NCI-H1092 (cell line): Measurements from ENCODE around the gene PPIA.

Experiments
- DNase-seq: peaks from one replicate; lab custom pipeline; 2025; lab: John Stamatoyannopoulos, UW

Gene PPIA

DNA sequence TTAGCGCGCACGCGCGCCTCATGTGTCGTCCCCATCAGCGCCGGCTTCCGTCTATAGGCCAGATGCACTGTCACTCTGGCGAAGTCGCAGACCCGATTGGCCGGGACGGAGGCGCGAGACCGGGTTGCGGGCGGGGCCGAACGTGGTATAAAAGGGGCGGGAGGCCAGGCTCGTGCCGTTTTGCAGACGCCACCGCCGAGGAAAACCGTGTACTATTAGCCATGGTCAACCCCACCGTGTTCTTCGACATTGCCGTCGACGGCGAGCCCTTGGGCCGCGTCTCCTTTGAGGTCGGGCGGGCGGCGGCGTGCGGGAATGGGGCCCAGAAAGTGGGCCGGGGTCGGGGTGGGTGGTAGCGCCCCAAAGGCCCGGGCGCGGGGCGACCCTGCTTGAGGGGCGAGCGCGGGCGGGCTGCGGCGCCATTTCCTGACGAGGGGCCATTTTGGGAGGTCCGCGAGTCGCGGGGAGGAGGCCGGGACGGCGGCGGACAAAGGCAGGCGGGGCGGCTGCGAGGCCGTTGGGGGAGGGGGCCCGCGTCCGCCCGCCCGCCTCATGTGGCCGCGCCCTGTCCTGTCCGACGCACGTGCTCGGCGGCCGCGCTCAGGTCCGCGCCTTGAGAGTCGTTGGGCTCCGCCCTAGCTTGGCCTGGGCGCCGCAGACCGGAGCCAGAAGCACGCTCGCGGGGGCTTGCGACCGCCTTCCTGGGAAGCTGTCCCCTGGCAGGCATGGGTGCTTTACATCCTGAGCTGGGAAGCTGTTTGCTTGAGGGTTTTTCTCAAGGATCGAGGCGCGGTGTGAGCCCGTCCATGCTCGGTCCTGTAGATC lies at the start of gene PPIA:
Gene PPIA, plus strand, starts transcription at position 178 of the 825 bp plus-strand sequence. Its CDS starts 44 bp downstream, at position 222.
- peak; percentile 99 for DNase-seq

DNA sequence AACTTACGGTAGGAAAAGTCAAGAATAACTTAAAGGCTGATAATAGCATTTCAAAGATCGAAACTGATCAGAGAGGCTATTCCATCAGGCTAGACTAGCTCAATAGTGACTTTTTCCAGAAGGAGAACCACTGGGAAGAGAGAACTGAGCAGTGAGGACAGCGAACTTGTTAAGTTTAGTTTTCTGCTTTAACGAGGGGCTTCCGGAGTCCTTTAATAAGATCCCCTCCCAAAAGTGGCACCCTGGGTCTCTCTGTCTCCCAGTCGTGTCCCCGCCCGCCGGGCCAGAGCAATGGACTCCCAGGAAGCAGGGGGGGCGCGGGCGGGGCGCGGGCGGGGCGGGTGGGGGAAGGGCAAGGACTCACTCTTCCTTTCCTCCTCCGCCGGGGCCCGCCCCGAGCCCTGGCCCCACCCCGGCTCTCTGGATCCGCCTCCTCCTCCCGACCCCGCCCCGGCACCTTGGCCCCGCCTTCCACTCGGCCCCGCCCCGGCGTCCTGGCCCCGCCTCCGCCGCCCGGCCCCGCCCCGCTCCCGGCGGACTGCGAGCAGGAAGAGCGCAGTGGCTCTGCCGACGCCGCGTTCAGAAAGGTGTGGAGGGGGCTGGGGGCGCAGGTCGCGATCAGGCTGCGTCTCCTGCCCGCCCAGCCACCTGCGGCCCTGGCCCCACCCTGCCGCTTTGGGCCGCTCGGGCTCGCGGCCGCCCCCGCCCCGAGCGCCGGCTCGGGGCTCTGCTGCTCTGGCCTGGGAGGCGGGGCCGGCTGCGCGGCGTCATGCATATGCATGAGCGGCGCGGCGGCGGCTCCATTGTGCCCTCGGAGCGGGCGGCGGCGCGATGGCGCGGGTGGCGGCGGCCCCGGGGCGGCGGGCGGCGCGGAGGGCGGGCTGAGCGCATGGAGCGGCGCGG lies 48.2 kb upstream of the PPIA start, which contains the start of gene ZMIZ2:
Gene ZMIZ2, plus strand, starts transcription at position 803 of the 903 bp plus-strand sequence. CDS start 7,403 bp downstream, outside the sequence.
- peak; percentile 84 for DNase-seq

DNA sequence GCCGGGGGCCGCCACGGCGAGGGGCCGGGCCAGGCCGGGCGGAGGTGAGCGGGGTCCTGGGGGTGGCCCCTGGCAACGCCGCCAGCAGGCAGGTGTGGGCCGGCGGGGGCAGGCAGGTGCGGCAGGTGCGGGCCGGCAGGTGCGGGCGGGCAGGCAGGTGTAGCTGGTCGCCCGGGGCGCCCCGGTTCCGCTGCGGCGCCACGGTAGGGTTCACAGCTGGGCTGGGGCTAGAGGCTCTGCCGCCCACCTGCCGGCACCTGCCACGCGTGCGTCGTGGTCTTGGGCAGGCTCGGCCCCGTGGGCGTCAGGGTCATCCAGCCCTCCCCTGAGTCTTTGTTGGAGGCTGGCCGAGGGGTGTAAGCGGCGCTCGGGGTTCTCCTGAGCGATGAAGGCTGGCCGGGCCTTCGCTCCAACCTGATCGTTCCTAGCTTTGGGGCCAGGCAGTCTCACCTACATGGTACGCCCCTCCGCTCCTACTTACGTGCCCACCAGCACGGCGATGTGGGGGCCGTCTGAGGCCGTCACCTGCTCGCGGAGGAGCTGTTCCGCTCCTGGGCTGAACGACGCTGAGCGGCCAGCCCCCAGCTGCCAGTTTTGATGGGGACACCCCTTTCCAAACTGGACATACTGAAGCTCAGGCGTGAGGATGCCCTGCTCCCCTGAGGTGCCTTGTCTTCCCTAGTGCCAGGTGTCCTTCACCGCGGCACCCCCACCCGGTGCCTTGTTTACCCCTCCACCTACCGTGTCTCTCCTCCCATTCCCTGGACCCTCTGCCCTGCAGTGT lies 47.3 kb upstream of the PPIA start:
- peak; percentile 38 for DNase-seq

DNA sequence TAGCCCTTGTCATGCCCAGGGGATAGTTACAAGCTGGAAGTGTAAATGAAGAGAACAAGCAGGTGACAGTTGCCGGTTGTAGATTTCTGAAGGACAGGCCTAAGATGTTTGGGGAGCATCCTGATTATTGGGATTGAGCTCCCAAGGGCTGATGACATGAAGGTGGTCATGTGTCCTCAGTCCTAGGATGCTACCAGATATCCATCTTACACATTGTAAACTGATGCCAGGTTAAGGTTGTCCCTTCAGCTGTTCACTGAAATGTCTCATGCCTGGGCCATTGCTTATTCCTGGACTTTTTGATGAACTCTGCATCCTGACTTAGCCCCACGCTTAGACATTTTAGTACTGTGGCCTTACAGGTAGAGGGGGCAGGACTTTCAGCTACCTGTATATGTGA lies 46.5 kb upstream of the PPIA start:
- no peak for DNase-seq

DNA sequence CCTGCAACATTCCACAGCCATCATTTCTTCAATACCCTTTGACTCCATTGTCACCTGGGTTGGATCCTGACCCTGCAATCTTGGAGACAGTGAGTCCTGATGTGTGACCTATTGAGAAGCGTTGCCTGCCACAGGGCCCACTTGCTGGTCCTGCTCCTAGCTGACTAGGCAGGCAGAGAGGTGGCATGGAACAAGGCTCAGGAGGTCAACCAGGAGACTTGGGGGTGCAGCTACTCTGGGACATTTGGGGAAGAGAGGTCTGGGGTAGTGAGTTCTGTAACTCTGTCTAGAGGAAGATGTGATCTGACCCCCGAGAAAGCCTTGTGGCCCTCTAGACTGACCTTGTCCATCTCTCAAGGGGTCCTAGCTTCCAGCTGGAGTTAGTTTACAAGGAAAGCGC lies 46.1 kb upstream of the PPIA start:
- no peak for DNase-seq

DNA sequence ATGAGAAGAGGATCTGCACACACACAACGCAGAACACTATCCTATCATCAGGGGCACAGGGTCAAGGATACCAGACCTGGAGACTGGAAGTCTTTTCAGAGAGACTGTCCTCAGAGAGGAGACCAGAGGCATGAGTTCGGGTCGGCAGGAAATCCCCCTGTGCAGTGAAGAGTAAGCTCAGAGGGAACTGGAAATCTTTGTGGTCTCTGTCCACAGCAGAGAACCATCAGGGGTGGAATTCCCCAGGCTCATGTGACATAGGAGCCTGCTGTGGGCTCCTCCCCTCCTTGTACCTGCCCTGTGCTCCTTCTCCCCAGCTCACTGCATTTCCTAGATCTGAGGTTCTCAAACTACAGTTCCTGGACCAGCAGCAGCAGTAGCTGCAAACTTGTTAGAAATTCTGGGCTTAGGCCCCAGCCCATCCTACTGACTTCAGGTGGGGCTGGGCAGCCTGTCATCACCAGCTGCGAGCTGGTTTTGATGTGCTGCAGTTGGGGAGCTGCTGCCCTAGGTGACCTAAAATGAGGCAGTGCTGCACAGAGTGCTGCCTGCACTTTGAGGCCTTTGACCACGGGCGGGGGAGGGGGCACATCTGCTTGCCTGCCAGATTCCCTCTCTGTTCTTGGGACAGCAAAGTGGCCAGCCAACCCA lies 45.4 kb upstream of the PPIA start:
- no peak for DNase-seq

DNA sequence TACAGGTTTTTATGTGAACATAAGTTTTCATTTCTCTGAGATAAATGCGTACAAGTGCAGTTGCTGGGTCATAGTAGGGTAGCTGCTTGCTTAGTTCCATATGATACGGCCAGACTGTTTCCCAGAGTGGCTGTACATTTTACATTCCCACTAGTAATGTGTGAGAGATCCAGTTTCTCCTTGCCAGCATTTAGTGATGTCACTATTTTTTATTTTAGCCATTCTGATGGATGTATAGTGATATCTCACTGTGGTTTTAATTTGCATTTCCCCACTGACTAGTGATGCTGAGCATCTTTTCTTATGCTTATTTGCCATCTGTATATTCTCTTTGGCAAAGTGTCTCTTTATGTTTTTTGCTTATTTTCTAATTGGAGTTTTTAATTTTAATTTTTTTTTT lies 43.7 kb upstream of the PPIA start:
- DNase-seq, result no peak

DNA sequence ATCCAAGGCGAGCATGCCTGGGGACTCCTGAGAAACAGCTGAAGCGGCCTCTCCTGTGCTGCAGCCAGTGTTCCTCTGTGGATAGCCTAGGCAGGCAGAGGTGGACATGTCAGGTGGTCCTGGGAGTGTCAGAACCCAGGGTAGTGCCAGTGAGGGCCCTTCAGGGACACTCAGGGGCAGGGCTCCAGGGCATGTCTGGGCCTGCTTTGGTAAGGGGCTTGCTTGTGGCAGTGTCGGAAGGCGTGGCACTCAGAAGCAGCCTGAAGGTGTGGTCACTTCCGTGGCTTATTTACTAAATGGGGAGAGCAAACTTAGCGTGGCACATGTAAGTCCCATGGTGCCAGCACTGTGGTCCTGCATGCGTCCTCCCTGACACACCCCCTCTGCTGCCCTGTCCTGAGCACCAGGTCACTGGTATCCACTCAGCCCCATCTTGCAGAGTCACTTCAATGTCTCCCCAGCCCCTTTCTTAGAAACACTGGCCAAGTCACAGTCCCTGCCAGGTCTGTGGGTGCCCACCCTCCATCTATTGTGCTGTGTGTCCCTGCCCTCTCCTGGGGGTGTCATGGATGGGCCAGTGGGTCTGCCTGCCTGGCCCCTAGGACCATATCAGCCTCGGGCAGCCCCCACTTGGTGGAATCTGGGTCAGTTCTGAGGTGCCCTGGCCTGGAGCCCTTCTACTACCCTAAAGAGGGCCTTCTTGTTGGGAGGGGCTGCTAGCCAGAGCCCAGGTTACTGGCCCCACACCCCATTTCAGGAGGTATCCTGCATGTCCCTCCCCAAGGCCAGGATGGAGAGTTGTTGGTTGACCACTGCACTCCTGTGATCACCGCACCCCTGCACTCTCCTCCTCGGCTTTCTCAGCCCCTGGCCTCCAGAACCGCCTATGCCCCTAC lies 41.4 kb upstream of the PPIA start:
- no peak for DNase-seq

DNA sequence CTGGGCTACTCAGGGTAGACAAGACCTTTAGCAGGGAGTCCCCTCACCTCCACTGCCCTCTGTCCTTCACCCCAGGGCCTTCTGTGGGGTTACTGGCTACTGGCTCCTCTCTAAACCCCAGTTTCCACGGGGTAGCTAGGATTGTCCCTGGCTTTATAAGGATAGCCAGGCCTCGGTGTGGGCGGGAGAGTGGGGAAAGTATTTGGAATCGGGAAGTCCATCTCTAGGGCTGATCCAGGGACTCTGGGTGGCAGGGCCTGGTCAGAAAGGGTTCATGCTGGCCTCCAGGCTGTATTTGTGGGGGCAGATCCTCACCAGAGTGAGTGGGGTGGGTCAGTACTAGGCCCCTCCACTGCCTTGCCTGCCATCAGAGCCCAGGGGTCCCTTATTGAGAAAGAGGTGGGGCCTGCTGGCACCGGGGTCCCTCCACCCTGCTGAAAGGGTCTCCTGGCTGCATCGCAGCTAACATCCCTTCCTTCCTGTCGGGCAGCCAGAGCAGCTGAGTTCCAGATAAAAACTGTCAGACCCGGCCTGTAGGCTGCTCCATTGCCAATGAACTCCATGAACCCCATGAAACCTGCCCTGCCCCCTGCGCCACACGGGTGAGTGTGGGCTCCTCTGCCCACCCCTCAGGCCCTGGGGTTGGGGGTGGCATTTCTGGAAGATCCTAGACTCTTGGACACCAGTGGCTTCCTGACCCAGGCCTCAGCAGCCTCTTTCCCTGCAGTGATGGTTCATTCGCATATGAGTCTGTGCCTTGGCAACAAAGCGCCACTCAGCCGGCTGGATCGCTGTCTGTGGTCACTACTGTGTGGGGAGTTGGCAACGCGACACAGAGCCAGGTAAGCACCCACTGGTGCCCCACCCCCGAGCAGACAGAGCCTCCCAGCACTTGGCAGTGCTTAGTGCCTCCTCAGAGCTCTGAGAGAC lies 40.5 kb upstream of the PPIA start:
- no peak for DNase-seq

DNA sequence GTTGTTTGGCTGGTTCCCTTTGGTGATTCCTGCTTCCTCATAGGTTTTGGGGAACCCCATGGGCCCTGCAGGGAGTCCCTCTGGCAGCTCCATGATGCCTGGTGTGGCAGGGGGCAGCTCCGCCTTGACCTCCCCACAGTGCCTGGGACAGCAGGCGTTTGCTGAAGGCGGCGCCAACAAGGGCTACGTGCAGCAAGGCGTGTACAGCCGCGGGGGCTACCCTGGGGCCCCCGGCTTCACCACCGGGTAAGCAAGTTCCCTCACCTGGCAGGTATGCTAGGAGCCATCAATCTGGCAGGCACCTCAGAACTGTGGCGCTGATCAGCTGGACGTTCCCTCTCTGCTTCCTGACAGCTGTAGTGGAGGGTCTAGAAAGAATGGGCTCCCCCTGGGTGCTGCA lies 39.6 kb upstream of the PPIA start:
- no peak for DNase-seq

DNA sequence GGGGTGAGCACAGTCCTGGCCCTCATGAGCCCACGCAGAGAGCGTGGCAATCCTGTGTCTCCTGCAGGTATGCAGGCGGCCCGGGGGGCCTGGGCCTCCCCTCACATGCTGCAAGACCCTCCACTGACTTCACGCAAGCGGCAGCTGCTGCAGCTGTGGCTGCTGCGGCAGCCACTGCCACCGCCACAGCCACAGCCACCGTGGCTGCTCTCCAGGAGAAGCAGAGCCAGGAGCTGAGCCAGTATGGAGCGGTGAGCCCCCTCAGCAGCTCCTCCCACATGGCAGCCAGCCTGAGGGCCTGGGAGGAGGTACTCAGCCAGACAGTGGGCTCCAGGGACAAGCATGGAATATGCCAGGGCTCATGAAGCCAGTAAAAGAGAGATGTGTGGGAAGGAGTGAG lies 39.2 kb upstream of the PPIA start:
- no peak for DNase-seq

DNA sequence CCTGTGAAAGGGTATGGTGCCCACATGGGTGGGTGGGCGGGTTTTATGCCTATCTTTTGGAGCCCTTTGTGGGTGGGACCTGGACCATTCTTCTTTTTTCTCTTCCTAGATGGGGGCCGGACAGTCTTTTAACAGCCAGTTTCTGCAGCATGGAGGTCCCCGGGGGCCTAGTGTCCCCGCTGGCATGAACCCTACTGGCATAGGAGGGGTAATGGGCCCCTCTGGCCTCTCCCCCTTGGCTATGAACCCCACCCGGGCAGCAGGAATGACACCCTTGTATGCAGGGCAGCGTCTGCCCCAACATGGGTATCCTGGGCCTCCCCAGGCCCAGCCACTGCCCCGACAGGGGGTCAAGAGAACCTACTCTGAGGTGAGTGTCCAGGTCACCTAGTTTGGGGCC lies 38.7 kb upstream of the PPIA start:
- no peak for DNase-seq

DNA sequence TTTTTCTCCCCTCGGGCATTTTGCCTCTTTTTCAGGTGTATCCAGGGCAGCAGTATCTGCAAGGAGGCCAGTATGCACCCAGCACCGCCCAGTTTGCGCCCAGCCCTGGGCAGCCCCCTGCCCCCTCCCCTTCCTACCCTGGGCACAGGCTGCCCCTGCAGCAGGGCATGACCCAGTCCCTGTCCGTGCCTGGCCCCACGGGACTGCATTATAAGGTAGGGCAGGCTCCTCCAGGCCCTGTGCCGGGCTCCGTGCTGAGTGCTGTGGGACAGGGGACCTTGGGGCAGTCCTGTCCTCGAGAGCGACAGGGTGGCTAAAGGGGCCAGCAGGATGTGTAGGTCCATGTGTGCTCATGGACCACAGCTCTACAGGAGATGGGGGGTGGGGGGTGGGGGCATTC lies 37.2 kb upstream of the PPIA start:
- no peak for DNase-seq

DNA sequence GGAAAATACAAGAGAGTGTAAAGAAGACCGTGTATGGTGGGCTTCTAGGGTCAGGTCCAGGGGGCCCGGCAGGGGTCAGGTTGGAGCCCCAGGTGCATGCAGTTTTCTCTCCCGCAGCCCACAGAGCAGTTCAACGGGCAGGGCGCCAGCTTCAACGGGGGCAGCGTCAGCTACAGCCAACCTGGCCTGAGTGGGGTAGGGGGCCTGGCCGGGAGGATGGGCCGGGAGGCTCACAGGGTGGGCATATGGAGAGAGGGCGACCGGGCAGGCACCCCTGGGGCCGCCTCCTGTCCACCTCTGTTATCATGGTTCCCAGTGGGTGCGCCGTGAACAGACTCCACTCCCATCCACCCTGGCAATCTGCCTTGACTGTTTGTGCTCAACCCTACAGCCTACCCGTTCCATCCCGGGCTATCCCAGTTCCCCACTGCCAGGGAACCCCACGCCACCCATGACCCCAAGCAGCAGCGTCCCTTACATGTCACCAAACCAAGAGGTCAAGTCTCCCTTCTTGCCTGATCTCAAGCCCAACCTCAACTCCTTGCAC lies 36.4 kb upstream of the PPIA start:
- DNase-seq, result no peak

DNA sequence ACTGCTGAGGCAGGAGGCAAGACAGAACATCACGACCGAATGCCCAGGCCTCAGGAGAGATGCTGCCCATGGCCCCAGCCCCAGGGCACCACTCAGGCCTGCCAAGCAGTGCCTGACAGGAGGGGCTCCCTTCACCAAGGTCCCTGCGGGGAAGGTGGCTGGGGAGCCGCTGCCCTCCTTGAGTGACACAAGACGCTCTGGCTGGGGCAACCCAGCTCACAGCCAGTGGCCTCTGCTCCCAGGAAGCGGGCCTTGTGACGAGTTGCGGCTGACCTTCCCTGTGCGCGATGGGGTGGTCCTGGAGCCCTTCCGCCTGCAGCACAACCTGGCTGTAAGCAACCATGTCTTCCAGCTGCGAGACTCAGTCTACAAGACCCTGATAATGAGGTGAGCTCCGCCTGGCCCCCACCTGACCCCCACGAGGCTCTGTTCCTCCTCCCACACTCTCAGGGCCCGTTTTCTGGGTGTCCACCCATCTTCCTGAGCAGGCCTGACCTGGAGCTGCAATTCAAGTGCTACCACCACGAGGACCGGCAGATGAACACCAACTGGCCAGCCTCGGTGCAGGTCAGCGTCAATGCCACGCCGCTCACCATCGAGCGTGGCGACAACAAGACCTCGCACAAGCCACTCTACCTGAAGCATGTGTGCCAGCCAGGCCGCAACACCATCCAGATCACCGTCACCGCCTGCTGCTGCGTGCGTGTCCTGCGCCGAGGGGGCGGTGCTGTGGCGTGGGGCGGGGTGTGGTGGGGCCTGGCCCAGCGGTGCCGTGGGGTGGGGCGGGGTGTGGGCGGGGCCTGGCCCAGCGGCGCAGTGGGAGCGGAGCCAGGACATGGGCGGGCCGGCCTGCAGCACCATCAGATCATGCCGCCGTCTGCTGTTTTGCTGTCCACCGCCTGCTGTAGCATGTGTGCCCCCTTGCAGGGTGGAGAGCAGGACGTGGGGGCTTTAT lies 35.0 kb upstream of the PPIA start:
- no peak for DNase-seq

DNA sequence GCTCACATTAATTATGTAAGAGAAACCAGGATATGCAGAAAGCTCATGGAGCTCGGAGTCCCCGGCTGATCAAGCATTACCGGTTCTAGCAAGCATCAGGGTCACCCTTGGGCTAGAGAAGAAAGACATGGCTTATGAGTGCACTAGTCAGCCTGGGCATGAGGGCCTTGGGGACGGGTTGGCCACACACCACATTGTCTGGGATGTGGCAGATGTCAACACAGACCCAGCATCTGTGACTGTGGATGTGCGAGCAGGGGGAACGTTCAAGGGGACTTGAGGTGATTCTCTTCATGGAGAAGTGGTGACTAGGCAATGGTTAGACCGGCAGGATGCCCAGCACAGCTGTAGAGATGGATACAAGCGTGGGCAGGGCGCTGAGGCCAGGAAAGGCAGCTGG lies 34.2 kb upstream of the PPIA start:
- DNase-seq, result no peak

DNA sequence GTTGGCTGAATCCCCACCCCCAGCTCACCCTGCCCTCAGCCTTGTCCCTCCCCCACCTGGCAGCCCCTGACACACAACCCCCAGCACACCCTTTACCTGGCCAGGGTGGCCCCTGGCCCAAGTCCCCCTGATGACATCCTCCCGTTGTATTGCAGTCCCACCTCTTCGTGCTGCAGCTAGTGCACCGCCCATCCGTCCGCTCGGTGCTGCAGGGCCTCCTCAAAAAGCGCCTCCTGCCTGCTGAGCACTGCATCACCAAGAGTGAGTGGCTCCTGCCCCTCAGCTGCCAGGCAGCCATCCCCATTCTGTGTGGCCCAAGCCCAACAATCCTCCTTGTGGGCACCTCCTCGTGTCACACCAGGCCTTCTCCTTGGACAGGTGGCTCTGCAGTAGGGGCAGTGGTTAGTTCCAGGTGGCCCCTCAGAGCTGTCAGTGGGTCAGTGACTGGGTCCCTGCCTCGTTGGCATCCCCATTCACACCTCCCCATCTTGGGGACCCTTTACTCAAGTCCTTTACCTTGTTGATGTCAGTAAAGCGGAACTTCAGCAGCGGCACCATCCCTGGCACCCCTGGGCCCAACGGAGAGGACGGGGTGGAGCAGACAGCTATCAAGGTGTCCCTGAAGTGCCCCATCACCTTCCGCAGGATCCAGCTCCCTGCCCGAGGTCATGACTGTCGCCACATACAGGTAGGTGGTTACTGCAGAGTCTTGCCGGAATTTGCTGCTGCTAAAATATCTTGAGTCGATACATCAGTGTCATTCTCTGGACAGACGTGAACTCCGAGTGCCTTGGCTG lies 33.6 kb upstream of the PPIA start:
- DNase-seq, result no peak
